Activated T-cell treated with anti-CD3 and anti-CD28 coated beads for 48 hours (primary cell): ENCODE measurements around the gene KDF1.
"Not testable (repeated sequence)": the region's sequence is repeated elsewhere in the genome, so short reads cannot be mapped to it uniquely, and the experiment has no call there.

Source experiments
- DNase-seq: peaks from one replicate; pipeline ENCODE4 v3.0.0-alpha.2; 2020; ENCODE audit warnings: low read depth

KDF1 gene

GRCh38 chr1:26953374-26953773 is 6.9 kb downstream of the KDF1 start:
- DNase-seq = no peak

- no peak for DNase-seq
Measured at GRCh38 chr1:26951821-26952497, 8.3 kb downstream of the KDF1 start.

GRCh38 chr1:26951216-26951615 is 9.1 kb downstream of the KDF1 start:
- no peak for DNase-seq

- no peak for DNase-seq
Measured at GRCh38 chr1:26950602-26951001, 9.7 kb downstream of the KDF1 start.

- no peak for DNase-seq
Measured at GRCh38 chr1:26949926-26950319, 10.3 kb downstream of the KDF1 start.

- DNase-seq = no peak
Measured at GRCh38 chr1:26949266-26949925, 10.9 kb downstream of the KDF1 start.

GRCh38 chr1:26948725-26949057 is 11.6 kb downstream of the KDF1 start:
- DNase-seq = not testable (repeated sequence)

- DNase-seq = no peak
Measured at GRCh38 chr1:26946270-26946669, 14.0 kb downstream of the KDF1 start.

- no peak for DNase-seq
Measured at GRCh38 chr1:26945728-26946127, 14.5 kb downstream of the KDF1 start.

GRCh38 chr1:26945138-26945537 is 15.1 kb downstream of the KDF1 start:
- DNase-seq = no peak

GRCh38 chr1:26942656-26943055 is 17.6 kb downstream of the KDF1 start:
- DNase-seq = no peak

- DNase-seq = no peak
Measured at GRCh38 chr1:26941311-26941710, 19.0 kb downstream of the KDF1 start.

- no peak for DNase-seq
Measured at GRCh38 chr1:26938659-26939025, 21.6 kb downstream of the KDF1 start.

- no peak for DNase-seq
Measured at GRCh38 chr1:26938004-26938658, 22.1 kb downstream of the KDF1 start.

- DNase-seq = no peak
Measured at GRCh38 chr1:26936823-26937222, 23.4 kb downstream of the KDF1 start.

GRCh38 chr1:26932531-26932930 is 27.7 kb downstream of the KDF1 start:
- no peak for DNase-seq

- DNase-seq = no peak
Measured at GRCh38 chr1:26923711-26924110, 36.6 kb downstream of the KDF1 start.

- no peak for DNase-seq
Measured at GRCh38 chr1:26922901-26923300, 37.4 kb downstream of the KDF1 start.

- no peak for DNase-seq
Measured at GRCh38 chr1:26922431-26922729, 37.9 kb downstream of the KDF1 start.

GRCh38 chr1:26921540-26922430 is 38.5 kb downstream of the KDF1 start, which contains the start of gene NUDC:
NUDC (plus strand) TSS chr1:26921743; CDS start chr1:26921849, 106 bp downstream.
- peak; percentile 94 for DNase-seq

GRCh38 chr1:26921126-26921539 is 39.1 kb downstream of the KDF1 start:
- DNase-seq = no peak

- no peak for DNase-seq
Measured at GRCh38 chr1:26915204-26915842, 44.9 kb downstream of the KDF1 start.
